OCI-LY1 (cell line): ENCODE results near the gene TP53AIP1.

Source experiments
- H2AFZ ChIP-seq: fragments of 200-600 bp; sonication (generic), shearing (Covaris generic); 2 replicates; pipeline ENCODE4 v1.6.0; 2014; ENCODE audit warnings: antibody characterized with exemption, mild to moderate bottlenecking, low read length
- H3F3A ChIP-seq: fragments of 200-600 bp; sonication (generic), shearing (Covaris generic); 2 replicates; pipeline ENCODE4 v1.6.0; 2014; ENCODE audit warnings: mild to moderate bottlenecking, antibody characterized with exemption, low read length, moderate library complexity; ENCODE audit not compliant: insufficient read depth
- H3K27ac ChIP-seq: fragments of 200-600 bp; sonication (generic); 2 replicates; pipeline ENCODE4 v1.5.1; 2014; ENCODE audit warnings: low read length, mixed run types, mild to moderate bottlenecking, low read depth; ENCODE audit not compliant: poor library complexity, severe bottlenecking
- H3K27me3 ChIP-seq: fragments of 200-600 bp; sonication (generic); 2 replicates; pipeline ENCODE4 v1.6.0; 2014; ENCODE audit warnings: antibody characterized with exemption, mild to moderate bottlenecking, low read length, moderate library complexity; ENCODE audit not compliant: insufficient read depth
- H3K36me3 ChIP-seq: fragments of 200-600 bp; sonication (generic); 2 replicates; pipeline ENCODE4 v1.6.1; 2014; ENCODE audit warnings: mild to moderate bottlenecking, antibody characterized with exemption, low read length, moderate library complexity, mixed read lengths; ENCODE audit not compliant: insufficient read depth
- H3K4me1 ChIP-seq: fragments of 200-600 bp; sonication (generic); 2 replicates; pipeline ENCODE4 v1.5.1; 2014; ENCODE audit warnings: mild to moderate bottlenecking, low read length, moderate library complexity; ENCODE audit not compliant: insufficient read depth, severe bottlenecking
- H3K4me2 ChIP-seq: fragments of 200-600 bp; sonication (generic), shearing (Covaris generic); 2 replicates; pipeline ENCODE4 v1.6.1; 2014; ENCODE audit warnings: low read length
- H3K4me3 ChIP-seq: fragments of 200-600 bp; sonication (generic); 2 replicates; pipeline ENCODE4 v1.5.1; 2014; ENCODE audit warnings: low read length, low read depth, mild to moderate bottlenecking, mixed read lengths; ENCODE audit not compliant: poor library complexity, severe bottlenecking
- H3K79me2 ChIP-seq: fragments of 200-600 bp; shearing (Covaris generic); 2 replicates; pipeline ENCODE4 v1.6.1; 2016; ENCODE audit warnings: mixed run types, low read length, mixed read lengths; ENCODE audit not compliant: insufficient read depth
- H3K9ac ChIP-seq: fragments of 200-600 bp; sonication (generic), shearing (Covaris generic); 2 replicates; pipeline ENCODE4 v1.6.1; 2014; ENCODE audit warnings: mild to moderate bottlenecking, low read length, mixed read lengths
- H3K9me2 ChIP-seq: fragments of 200-600 bp; sonication (generic), shearing (Covaris generic); 2 replicates; pipeline ENCODE4 v1.6.1; 2014; ENCODE audit warnings: low read depth, mild to moderate bottlenecking, low read length, mixed read lengths
- H3K9me3 ChIP-seq: fragments of 200-600 bp; shearing (Covaris generic); 2 replicates; pipeline ENCODE4 v1.6.1; 2014; ENCODE audit warnings: low read length, mixed read lengths
- H4K20me1 ChIP-seq: fragments of 200-600 bp; sonication (generic), shearing (Covaris generic); 2 replicates; pipeline ENCODE4 v1.6.0; 2016; ENCODE audit warnings: mild to moderate bottlenecking, low read length; ENCODE audit not compliant: insufficient read depth
- CTCF ChIP-seq: fragments of 200-600 bp; sonication (generic), shearing (Covaris generic); IDR thresholded peaks from 2 replicates; pipeline ENCODE4 v1.5.1; 2017; ENCODE audit warnings: mild to moderate bottlenecking, antibody characterized with exemption, low read length, moderate library complexity, mixed read lengths
- EZH2 ChIP-seq: fragments of 200-600 bp; sonication (generic), shearing (Covaris generic); IDR thresholded peaks from 2 replicates; pipeline ENCODE4 v1.8.0; 2017; ENCODE audit warnings: borderline replicate concordance, mixed run types, mild to moderate bottlenecking, antibody characterized with exemption, low read length, moderate library complexity, mixed read lengths

The TP53AIP1 gene

DNA sequence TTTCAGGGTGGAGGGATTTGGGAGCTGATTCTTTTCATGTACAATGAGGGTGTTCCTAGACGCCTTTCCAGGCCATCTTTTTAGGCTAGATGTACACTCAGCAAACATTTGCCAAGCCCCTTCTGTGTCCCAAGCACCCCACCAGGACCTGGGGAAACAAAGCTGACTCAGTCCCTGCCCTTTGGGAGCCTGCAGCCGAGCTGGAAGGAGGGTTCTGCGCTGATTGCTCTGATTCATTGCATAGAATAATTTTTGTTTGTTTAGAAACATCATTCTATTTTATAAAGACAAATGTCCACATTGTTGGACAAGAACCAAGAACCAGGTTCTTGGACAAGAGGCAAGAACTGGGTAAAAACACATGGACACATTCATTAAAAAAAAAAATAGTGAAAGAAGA lies 16.7 kb downstream of the TP53AIP1 start:
- no peaks in the 10 kb centered on the region for H3K36me3 ChIP-seq
- H3K4me3 ChIP-seq = no peak overlapping the region
- no peaks in the 10 kb centered on the region for H3K79me2 ChIP-seq
- H3K9me3 ChIP-seq = no peaks in the 10 kb centered on the region
- no peaks in the 10 kb centered on the region for H3F3A ChIP-seq
- TF ChIP-seq CTCF (no peak), EZH2 (no peak)
- H3K27me3 ChIP-seq = peaks cover 4% of the 10 kb centered on the region; the same call in 1 of the 2 replicates
- H3K9me2 ChIP-seq = no peaks in the 10 kb centered on the region
- no peak overlapping the region for H3K27ac ChIP-seq
- H3K4me2 ChIP-seq = no peak overlapping the region
- H4K20me1 ChIP-seq = no peaks in the 10 kb centered on the region
- no peak overlapping the region for H2AFZ ChIP-seq
- peaks cover 5% of the 10 kb centered on the region for H3K4me1 ChIP-seq
- H3K9ac ChIP-seq = no peak overlapping the region

- Histone ChIP-seq H3K4me2 (no peak overlapping the region), H3F3A (no peaks in the 10 kb centered on the region), H4K20me1 (no peaks in the 10 kb centered on the region), H3K4me3 (no peak overlapping the region), H3K27me3 (peaks cover 4% of the 10 kb centered on the region; the same call in 1 of the 2 replicates), H3K9me3 (no peaks in the 10 kb centered on the region), H3K9me2 (no peaks in the 10 kb centered on the region), H3K4me1 (peaks cover 5% of the 10 kb centered on the region), H2AFZ (no peak overlapping the region), H3K36me3 (no peaks in the 10 kb centered on the region), H3K79me2 (no peaks in the 10 kb centered on the region), H3K9ac (no peak overlapping the region), H3K27ac (no peak overlapping the region)
- TF ChIP-seq EZH2 = no peak
- no peak for TF ChIP-seq CTCF
Measured at GRCh38 chr11:128925250-128925600, 17.4 kb downstream of the TP53AIP1 start.

GRCh38 chr11:128924510-128925249 lies 18.0 kb downstream of the TP53AIP1 start:
- Histone ChIP-seq H3K9me3 (no peaks in the 10 kb centered on the region), H3K4me3 (no peak overlapping the region), H3K27me3 (peaks cover 4% of the 10 kb centered on the region; the same call in 1 of the 2 replicates), H3K4me1 (peaks cover 5% of the 10 kb centered on the region), H3K79me2 (no peaks in the 10 kb centered on the region), H3F3A (no peaks in the 10 kb centered on the region), H3K27ac (no peak overlapping the region), H3K9me2 (no peaks in the 10 kb centered on the region), H3K9ac (no peak overlapping the region), H4K20me1 (no peaks in the 10 kb centered on the region), H3K4me2 (no peak overlapping the region), H3K36me3 (no peaks in the 10 kb centered on the region), H2AFZ (no peak overlapping the region)
- TF ChIP-seq EZH2 (no peak), CTCF (no peak)
